Nephron progenitor cell (in vitro differentiated cells): Measurements from ENCODE around the gene MEMO1.

Source experiments
- DNase-seq: peaks from one replicate; pipeline ENCODE4 v3.0.0; 2021
- H3K27ac Mint-ChIP-seq: 2 replicates; pipeline ENCODE4 v1.8.0; 2021; ENCODE audit warnings: mild to moderate bottlenecking, moderate library complexity, mixed read lengths
- H3K27me3 Mint-ChIP-seq: 2 replicates; pipeline ENCODE4 v1.8.0; 2021; ENCODE audit warnings: mild to moderate bottlenecking, low read depth, mixed read lengths; ENCODE audit not compliant: poor library complexity
- H3K36me3 Mint-ChIP-seq: 2 replicates; pipeline ENCODE4 v1.8.0; 2021; ENCODE audit warnings: low read depth, mixed read lengths
- H3K4me1 Mint-ChIP-seq: 2 replicates; pipeline ENCODE4 v1.8.0; 2021; ENCODE audit warnings: mixed read lengths
- H3K4me3 Mint-ChIP-seq: 2 replicates; pipeline ENCODE4 v1.8.0; 2021; ENCODE audit warnings: mild to moderate bottlenecking, moderate library complexity, mixed read lengths
- H3K9me3 Mint-ChIP-seq: 2 replicates; pipeline ENCODE4 v1.8.0; 2021; ENCODE audit warnings: mild to moderate bottlenecking, moderate library complexity, mixed read lengths
- TF ChIP-seq, protein P1 (sequence below): fragments of 200-600 bp; sonication (generic); IDR thresholded peaks from 2 replicates; pipeline ENCODE4 v1.5.0; 2021; ENCODE audit warnings: antibody characterized with exemption

The MEMO1 gene

DNA sequence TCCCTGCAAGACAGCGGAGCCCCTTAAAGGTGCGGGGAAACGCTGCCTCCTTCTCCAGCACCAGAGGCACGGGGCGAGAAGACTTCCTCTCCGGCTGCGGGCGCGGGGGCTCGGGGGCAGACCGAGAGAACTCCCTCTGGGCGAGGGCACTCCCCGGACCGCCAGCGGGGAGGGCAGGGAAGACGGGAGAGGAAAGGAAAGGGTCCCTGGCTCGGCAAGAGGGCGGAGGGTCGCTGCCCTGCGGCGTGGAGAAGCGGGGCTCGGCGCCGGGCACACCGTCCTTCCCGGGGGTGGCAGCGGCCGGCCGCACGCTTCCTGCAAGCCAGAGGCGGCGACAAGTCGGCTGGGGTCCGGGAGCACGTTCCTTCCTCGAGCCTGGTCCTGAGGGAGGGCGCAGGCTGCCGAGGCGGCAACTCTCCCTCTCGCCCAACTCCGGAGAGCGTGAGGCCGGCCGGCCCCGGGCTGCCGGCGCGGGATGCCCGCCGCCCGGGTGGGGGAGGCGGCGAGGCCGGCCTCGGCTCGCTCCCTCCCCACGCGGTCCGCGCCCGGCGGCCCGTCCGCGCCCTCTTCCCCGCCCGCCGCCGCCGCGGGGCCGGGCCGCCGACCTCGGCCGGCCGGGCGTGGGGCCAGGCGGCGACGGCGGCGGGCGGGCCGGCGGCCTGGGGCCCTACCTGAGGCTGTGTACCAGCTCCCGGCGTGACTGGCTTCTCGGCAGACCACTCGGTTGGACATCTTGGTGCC is 1.1 kb downstream of the MEMO1 start:
- Mint-ChIP-seq H3K4me1 (peaks cover 49% of the 10 kb centered on the region), H3K9me3 (no peaks in the 10 kb centered on the region), H3K27me3 (peaks cover 6% of the 10 kb centered on the region), H3K4me3 (peak overlapping the region; percentile 98), H3K36me3 (peaks cover 12% of the 10 kb centered on the region), H3K27ac (peak overlapping the region; percentile 94)
- TF ChIP-seq, protein P1, sequence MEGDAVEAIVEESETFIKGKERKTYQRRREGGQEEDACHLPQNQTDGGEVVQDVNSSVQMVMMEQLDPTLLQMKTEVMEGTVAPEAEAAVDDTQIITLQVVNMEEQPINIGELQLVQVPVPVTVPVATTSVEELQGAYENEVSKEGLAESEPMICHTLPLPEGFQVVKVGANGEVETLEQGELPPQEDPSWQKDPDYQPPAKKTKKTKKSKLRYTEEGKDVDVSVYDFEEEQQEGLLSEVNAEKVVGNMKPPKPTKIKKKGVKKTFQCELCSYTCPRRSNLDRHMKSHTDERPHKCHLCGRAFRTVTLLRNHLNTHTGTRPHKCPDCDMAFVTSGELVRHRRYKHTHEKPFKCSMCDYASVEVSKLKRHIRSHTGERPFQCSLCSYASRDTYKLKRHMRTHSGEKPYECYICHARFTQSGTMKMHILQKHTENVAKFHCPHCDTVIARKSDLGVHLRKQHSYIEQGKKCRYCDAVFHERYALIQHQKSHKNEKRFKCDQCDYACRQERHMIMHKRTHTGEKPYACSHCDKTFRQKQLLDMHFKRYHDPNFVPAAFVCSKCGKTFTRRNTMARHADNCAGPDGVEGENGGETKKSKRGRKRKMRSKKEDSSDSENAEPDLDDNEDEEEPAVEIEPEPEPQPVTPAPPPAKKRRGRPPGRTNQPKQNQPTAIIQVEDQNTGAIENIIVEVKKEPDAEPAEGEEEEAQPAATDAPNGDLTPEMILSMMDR: no peak
- peak; percentile 52 for DNase-seq

DNA sequence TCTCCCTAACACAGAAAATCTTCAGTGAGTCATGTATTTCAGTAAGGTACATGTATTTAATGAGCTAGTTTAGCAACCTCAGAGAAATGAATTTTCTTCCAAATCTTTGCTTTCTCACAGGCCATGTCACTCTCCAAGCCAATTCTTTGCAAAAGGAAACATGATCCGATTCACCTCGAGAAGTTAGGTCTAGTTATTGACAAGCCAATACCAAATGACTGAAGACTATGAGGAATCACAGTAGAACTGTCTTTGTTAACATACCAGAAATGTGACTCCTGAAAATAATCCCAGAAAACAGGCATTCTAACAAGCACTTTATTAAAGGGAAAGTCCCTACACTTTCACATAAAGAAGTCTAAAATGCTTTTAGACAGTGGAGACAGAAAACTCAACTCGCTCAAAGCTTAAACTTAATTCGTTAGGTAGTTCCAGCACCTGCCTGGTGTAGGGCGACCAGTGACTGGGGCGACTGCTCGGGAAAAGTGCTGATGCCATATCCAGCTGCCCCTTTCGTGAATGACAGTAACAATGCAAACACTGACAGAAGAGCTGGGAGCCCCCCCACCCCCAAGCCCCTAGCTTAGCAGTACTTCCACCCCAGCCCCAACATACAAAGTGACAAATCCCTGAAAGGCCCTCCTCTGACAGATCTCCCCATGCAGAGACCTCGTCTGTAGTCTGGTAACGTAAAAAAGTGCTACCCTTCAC is 1.8 kb downstream of the MEMO1 start:
- Mint-ChIP-seq H3K36me3 (peaks cover 7% of the 10 kb centered on the region), H3K4me1 (peaks cover 49% of the 10 kb centered on the region), H3K27ac (peak overlapping the region; percentile 94), H3K27me3 (peaks cover 6% of the 10 kb centered on the region), H3K9me3 (no peaks in the 10 kb centered on the region), H3K4me3 (peak overlapping the region; percentile 98)
- TF ChIP-seq, protein P1: no peak
- DNase-seq: peak; percentile 23

DNA sequence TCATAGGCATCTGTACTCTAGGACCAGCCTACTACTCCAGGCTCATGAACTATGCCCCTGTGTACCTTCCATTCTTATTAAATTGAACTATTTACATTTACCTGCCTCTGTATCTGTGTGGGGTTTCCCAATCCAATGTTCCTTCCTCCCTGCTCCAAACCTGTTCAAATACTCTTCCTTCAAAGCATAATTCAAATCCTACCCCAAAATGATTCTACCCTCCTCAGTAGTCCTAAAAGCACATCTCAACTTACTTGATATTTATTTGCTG is 3.8 kb downstream of the MEMO1 start:
- Mint-ChIP-seq H3K9me3 (no peaks in the 10 kb centered on the region), H3K36me3 (no peaks in the 10 kb centered on the region), H3K27me3 (peaks cover 6% of the 10 kb centered on the region), H3K4me3 (no peak overlapping the region), H3K4me1 (peaks cover 40% of the 10 kb centered on the region), H3K27ac (no peak overlapping the region)
- TF ChIP-seq, protein P1: no peak
- DNase-seq: no peak

DNA sequence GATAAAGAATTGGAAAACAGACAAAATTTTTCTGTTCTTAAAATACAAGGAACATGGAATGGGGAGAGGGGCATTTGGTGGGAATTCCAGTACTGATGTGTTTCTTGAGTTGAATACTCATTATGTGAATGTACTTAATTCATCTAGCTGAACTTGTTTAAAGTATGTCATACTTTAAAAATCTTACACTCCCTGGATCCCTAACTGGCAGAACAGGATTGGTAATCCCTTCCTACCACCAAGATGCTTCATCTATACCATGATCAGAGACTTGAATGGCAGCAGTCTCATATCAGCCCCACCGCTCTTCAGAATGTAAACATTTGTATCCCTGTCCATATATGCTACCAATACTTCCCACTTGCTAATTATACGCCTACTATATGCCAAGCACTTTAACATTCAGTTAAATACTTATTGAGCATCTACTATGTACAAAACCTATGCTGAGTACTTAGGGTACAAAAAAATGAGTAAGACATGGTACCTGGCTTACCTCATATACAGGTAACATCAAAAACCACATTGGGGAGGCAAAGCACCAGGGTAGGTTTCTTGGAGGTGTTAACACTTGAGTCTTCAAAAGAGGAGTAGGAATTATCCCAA is 5.3 kb downstream of the MEMO1 start:
- Mint-ChIP-seq H3K4me3 (no peak overlapping the region), H3K27me3 (peaks cover 6% of the 10 kb centered on the region), H3K4me1 (peaks cover 28% of the 10 kb centered on the region), H3K36me3 (peaks cover 8% of the 10 kb centered on the region), H3K9me3 (peaks cover 3% of the 10 kb centered on the region), H3K27ac (no peak overlapping the region)
- no peak for DNase-seq
- TF ChIP-seq, protein P1: no peak

DNA sequence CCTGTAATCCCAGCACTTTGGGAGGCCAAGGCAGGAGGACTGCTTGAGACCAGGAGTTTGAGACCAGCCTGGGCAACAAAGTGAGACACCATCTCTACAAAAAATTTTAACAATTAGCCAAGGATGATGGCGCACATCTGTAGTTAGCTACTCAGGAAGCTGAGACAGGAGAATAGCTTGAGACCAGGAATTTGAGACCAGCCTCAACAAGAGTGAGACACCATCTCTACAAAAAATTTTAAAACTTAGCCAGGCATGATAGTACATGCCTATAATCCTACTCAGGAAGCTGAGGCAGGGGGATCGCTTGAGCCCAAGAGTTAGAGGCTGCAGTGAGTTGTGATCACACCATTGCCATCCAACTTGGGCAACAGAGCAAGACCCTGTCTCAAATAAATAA is 7.0 kb downstream of the MEMO1 start:
- no peak for DNase-seq
- H3K27ac Mint-ChIP-seq: no peak overlapping the region
- H3K4me1 Mint-ChIP-seq: peaks cover 25% of the 10 kb centered on the region
- no peak overlapping the region for H3K4me3 Mint-ChIP-seq
- H3K9me3 Mint-ChIP-seq: peaks cover 4% of the 10 kb centered on the region
- H3K27me3 Mint-ChIP-seq: peaks cover 9% of the 10 kb centered on the region
- TF ChIP-seq, protein P1: no peak
- H3K36me3 Mint-ChIP-seq: peaks cover 8% of the 10 kb centered on the region
